Adrenal gland (tissue), 12 donors: ENCODE measurements around the gene GYPC. TPM values are rescaled to one million over a fixed set of nuclear protein-coding genes. Genes with fewer than 3 reads are reported as not detected.

ENCODE experiments used
- DNase-seq, 7 donors: peaks; one replicate each; pipeline ENCODE4 v3.0.0-alpha.2; 2019 to 2020
- H3K27ac ChIP-seq, 5 donors: fragments of 200-600 bp; sonication (generic) in 4 of 5; 1 replicate in 3 of 5; 2 replicates in 2 of 5; pipeline versions ENCODE4 v1.5.1 to v1.8.0; 2016 to 2020; ENCODE audit warnings: mild to moderate bottlenecking in 1 of 5
- H3K27me3 ChIP-seq: fragments of 200-600 bp; 2 replicates; pipeline ENCODE4 v1.8.0; 2021
- H3K36me3 ChIP-seq, 2 donors: fragments of 200-600 bp; replicated peaks in 1 of 2; 1 replicate in 1 of 2; 2 replicates in 1 of 2; pipeline versions ENCODE4 v1.5.1 to v1.8.0; 2018 to 2022
- H3K4me1 ChIP-seq, 2 donors: fragments of 200-600 bp; replicated peaks in 1 of 2; 1 replicate in 1 of 2; 2 replicates in 1 of 2; pipeline versions ENCODE4 v1.5.1 to v1.8.0; 2018 to 2021
- H3K4me3 ChIP-seq, 4 donors: fragments of 200-600 bp; sonication (generic) in 3 of 4; one replicate each; pipeline ENCODE4 v1.5.1; 2016 to 2018
- H3K9me3 ChIP-seq, 3 donors: fragments of 200-600 bp; sonication (generic) in 1 of 3; replicated peaks in 1 of 3; 1 replicate in 2 of 3; 2 replicates in 1 of 3; pipeline versions ENCODE4 v1.5.1 to v1.8.0; 2016 to 2021
- POLR2A ChIP-seq, 2 donors: fragments of 450-650 bp; IDR thresholded peaks; one replicate each; pipeline ENCODE4 v1.6.1; 2017; ENCODE audit warnings: antibody characterized with exemption in 2 of 2, mild to moderate bottlenecking in 2 of 2, moderate library complexity in 1 of 2
- WGBS, 4 donors: extraction: QIAGEN DNeasy Blood & Tissue Kit in 2 of 4; methylation state at CpG; one replicate each; pipeline versions ENCODE4 v1.1.5 to v1.1.7; 2013 to 2017; 5-methylcytosine and 5-hydroxymethylcytosine counted together
- intact Hi-C, 2 donors: fragments of 100-400 bp; cut with DNase I; formaldehyde crosslinking; loops; one replicate each; pipeline versions ENCODE4 v1.14.1 to v1.15.0; 2022 to 2023
- polyA plus RNA-seq, 3 donors: library from polyadenylated mRNA; stranded (reverse); fragments of 200-250 nt in 2 of 3; fragments of 350-450 nt in 1 of 3; fragmentation: Illumina TruSeq in 1 of 3; extraction: RNeasy Lipid Tissue Mini Kit (QIAGEN cat#74804) in 1 of 3; gene quantifications; one replicate each; pipeline ENCODE4 v1.2.3, GENCODE V29; 2013 to 2014
- total RNA-seq, 9 donors: library from RNA; depleted of rRNA in 4 of 9; stranded (reverse); fragments of >200 nt in 4 of 9; fragments of 120-200 nt in 1 of 9; fragmentation: NEBNext Ultra II Directional in 1 of 9; extraction: Animal tissue kit (Norgen Biotek cat#: 25700) in 1 of 9; gene quantifications; one replicate each; pipeline versions ENCODE4 v1.1.0 to v1.2.4, GENCODE V29; 2013 to 2023
- TF ChIP-seq, protein P1 (sequence below), 6 experiments: fragments of 450-650 bp in 4 of 6; fragments of 200-600 bp in 2 of 6; sonication (generic) in 1 of 6; IDR thresholded peaks; 1 replicate in 5 of 6; 2 replicates in 1 of 6; pipeline versions ENCODE4 v1.5.1 to v1.8.0; 2016 to 2021; ENCODE audit warnings: antibody characterized with exemption in 6 of 6, mild to moderate bottlenecking in 2 of 6, moderate library complexity in 1 of 6
- donor health status: healthy with polysubstance abuse.
- donor health status: Bipolar disorder and iron deficiency.
- donor health status: DM: yes; HTN: yes; CAD: no.
- donor health status: DM: no; HTN: no; CAD: no.
- donor health status: DM: no; HTN: no; CAD: no.
- donor health status: DM: yes; HTN: yes; CAD: no.

GYPC gene
- total and polyA plus RNA-seq, 12 donors: 84.3 to 225 (median 127) TPM

DNA sequence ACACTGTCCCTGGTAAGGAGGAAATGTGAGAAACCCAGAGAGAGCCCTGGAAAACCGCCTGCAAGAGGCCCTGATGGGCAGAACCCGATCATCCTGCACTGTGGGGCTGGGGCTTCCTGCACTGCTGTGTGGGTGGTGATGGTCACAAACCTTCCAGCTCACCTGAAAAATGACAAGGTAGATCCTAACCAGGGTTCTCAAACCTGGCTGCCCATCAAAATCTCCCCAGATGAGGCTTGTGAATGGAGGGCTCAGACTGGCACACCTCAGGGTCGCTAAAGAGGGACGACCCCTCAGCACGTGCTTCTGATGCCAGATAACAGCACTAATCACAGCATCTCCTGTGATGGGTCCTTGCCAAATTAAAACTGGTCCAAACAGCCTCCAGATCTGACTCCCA is 74.7 kb downstream of the GYPC start:
- TF ChIP-seq, protein P1, sequence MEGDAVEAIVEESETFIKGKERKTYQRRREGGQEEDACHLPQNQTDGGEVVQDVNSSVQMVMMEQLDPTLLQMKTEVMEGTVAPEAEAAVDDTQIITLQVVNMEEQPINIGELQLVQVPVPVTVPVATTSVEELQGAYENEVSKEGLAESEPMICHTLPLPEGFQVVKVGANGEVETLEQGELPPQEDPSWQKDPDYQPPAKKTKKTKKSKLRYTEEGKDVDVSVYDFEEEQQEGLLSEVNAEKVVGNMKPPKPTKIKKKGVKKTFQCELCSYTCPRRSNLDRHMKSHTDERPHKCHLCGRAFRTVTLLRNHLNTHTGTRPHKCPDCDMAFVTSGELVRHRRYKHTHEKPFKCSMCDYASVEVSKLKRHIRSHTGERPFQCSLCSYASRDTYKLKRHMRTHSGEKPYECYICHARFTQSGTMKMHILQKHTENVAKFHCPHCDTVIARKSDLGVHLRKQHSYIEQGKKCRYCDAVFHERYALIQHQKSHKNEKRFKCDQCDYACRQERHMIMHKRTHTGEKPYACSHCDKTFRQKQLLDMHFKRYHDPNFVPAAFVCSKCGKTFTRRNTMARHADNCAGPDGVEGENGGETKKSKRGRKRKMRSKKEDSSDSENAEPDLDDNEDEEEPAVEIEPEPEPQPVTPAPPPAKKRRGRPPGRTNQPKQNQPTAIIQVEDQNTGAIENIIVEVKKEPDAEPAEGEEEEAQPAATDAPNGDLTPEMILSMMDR (IDR thresholded peaks at IDR 0.05): no peak
- TF ChIP-seq POLR2A (IDR thresholded peaks at IDR 0.05): no peak
- intact Hi-C loops: no loop called here
- no peak for DNase-seq

DNA sequence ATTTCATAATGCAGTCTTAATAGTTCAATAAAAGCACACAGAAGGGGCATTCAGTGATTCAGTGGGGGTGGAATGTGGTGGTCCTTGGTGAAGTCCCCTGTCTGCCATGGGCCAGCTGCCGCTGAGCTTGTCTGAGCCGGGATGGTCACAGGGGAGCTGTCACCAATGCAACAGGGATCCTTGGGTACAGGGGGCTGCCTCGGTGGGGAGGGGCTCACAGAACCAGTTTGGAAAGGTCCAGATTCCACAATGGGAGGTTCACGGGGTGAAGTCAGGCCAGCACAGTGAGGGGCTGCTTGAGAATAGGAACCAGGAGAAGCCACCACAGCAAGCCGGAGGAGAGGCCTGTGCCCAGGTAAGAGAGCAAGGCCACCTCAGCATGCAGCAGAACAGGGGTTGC is 75.4 kb downstream of the GYPC start:
- Histone ChIP-seq H3K36me3 (no peaks in the 10 kb centered on the region), H3K9me3 (no peaks in the 10 kb centered on the region), H3K4me3 (no peak overlapping the region), H3K27me3 (no peaks in the 10 kb centered on the region), H3K27ac (no peak overlapping the region), H3K4me1 (no peaks in the 10 kb centered on the region)
- intact Hi-C loops: no loop called here
- 84 to 91% (median 85%) methylated on average over 5 of the region's 5 CpGs for WGBS, 4 donors
- TF ChIP-seq POLR2A (IDR thresholded peaks at IDR 0.05): no peak
- TF ChIP-seq, protein P1 (IDR thresholded peaks at IDR 0.05): no peak
- no peak for DNase-seq

More for the DNA sequence above, 74.7 kb downstream of the GYPC start:
- H3K36me3 ChIP-seq: no peaks in the 10 kb centered on the region
- H3K27me3 ChIP-seq: no peaks in the 10 kb centered on the region
- no peaks in the 10 kb centered on the region for H3K4me1 ChIP-seq
- H3K4me3 ChIP-seq: no peak overlapping the region
- H3K27ac ChIP-seq: no peak overlapping the region
- 77 to 92% (median 84%) methylated on average over 5 of the region's 5 CpGs for WGBS, 4 donors
- H3K9me3 ChIP-seq: no peaks in the 10 kb centered on the region

DNA sequence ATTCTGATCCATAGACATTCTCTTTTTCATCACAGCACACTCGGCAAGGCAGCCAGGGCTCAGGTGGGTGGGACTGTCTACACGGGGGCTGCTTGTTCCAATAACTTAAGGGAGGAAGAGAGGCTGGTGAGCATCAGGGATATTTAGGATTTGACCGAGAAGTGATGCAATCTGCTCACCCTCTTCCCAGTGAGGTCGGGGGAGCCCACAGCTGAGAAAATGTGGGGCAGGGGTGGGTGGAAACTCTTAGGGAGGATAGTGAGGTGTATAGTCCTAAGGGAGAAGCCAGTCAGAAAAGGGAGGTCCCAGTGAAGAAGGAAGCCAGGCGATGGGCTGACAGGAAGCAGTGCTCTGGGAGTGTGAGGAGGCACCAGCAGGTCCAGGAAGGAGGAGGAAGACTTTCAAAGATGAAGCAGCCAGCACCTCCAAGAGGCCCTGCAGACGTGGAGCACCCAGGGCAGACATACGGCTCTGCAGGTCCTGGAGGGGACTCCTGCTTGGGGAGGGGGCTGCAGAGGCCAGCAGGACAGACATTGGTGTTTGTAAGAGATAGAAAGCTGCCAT is 76.8 kb downstream of the GYPC start:
- Histone ChIP-seq H3K36me3 (no peaks in the 10 kb centered on the region), H3K27ac (no peak overlapping the region), H3K4me3 (no peak overlapping the region), H3K4me1 (no peaks in the 10 kb centered on the region), H3K9me3 (no peaks in the 10 kb centered on the region), H3K27me3 (no peaks in the 10 kb centered on the region)
- TF ChIP-seq POLR2A (IDR thresholded peaks at IDR 0.05): no peak
- TF ChIP-seq, protein P1 (IDR thresholded peaks at IDR 0.05): no peak
- DNase-seq: no peak
- intact Hi-C loops: no loop called here
- 62 to 75% (median 71%) methylated on average over 7 of the region's 7 CpGs for WGBS, 4 donors

DNA sequence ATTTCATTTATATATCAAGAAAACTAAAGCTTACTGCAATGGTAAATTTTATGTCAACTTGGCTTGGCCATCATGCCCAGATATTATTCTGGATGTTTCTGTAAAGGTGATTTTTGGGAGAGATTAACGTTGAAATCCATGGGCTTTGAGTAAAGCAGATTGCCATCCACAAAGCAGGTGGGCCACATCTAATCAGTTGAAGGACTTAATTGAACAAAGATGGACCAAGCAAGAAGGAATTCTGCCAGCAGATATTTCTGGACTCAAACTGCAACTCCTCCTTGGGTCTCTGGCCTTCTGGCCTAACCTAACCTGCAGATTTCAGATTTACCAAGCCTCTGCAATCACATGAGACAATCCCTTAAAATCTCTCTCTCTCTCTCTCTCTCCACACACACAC is 77.8 kb downstream of the GYPC start:
- no peaks in the 10 kb centered on the region for H3K4me1 ChIP-seq
- no peaks in the 10 kb centered on the region for H3K36me3 ChIP-seq
- H3K4me3 ChIP-seq: no peak overlapping the region
- TF ChIP-seq, protein P1 (IDR thresholded peaks at IDR 0.05): no peak
- TF ChIP-seq POLR2A (IDR thresholded peaks at IDR 0.05): no peak
- no peaks in the 10 kb centered on the region for H3K9me3 ChIP-seq
- WGBS, 4 donors: 64 to 88% (median 80%) methylated on average over 1 of the region's 1 CpG
- no peak overlapping the region for H3K27ac ChIP-seq
- intact Hi-C loops: no loop called here
- no peak for DNase-seq
- no peaks in the 10 kb centered on the region for H3K27me3 ChIP-seq
